H1 (cell line): ENCODE data around the gene C17orf100. TPM values are rescaled to one million over a fixed set of nuclear protein-coding genes. Genes with fewer than 3 reads are reported as not detected.
"Not testable (repeated sequence)": the region's sequence is repeated elsewhere in the genome, so short reads cannot be mapped to it uniquely, and the experiment has no call there.

Experiments
- CTCF ChIA-PET: fragments of 300-600 bp; sonication (Branson Sonifier 250); formaldehyde crosslinking; loops from one replicate; lab custom pipeline; 2021; ENCODE audit not compliant: partially characterized antibody; lab: Charles Lee
- POLR2A ChIA-PET: fragments of 300-600 bp; sonication (Branson Sonifier 250); formaldehyde crosslinking; loops from one replicate; lab custom pipeline; 2021; ENCODE audit warnings: inconsistent platforms; ENCODE audit not compliant: partially characterized antibody; lab: Charles Lee
- DNase-seq, 2 experiments: peaks; one replicate each; pipeline versions ENCODE4 v3.0.0 to v3.0.0-alpha.2; 2010 to 2022; ENCODE audit warnings: low spot score in 2 of 2, low read depth in 1 of 2, mixed read lengths in 1 of 2
- FAIRE-seq: peaks from 2 replicates; lab custom pipeline; 2011; peaks lifted over from hg19 to GRCh38; lab: Jason Lieb, UNC
- H2AFZ ChIP-seq: 2 replicates; pipeline ENCODE4 v1.8.1; 2012; ENCODE audit warnings: low read length, inconsistent platforms
- H2AK5ac ChIP-seq: 2 replicates; pipeline ENCODE4 v1.6.1; 2013; ENCODE audit warnings: low read depth, low read length
- H2BK120ac ChIP-seq: replicated peaks from 2 replicates; pipeline ENCODE3; 2013; ENCODE audit warnings: low read depth, low read length, inconsistent platforms
- H2BK12ac ChIP-seq: 2 replicates; pipeline ENCODE4 v1.6.1; 2013; ENCODE audit warnings: low read depth, low read length
- H2BK15ac ChIP-seq: 2 replicates; pipeline ENCODE4 v1.6.1; 2013; ENCODE audit warnings: low read length
- H2BK20ac ChIP-seq: 2 replicates; pipeline ENCODE4 v1.6.1; 2013; ENCODE audit warnings: low read length
- H2BK5ac ChIP-seq: 2 replicates; pipeline ENCODE4 v1.6.1; 2013; ENCODE audit warnings: low read depth, low read length
- H3K14ac ChIP-seq: 2 replicates; pipeline ENCODE4 v1.6.1; 2013; ENCODE audit warnings: inconsistent platforms; ENCODE audit not compliant: insufficient read length
- H3K18ac ChIP-seq: 2 replicates; pipeline ENCODE4 v1.6.1; 2013; ENCODE audit warnings: low read length; ENCODE audit errors: extremely low read depth
- H3K23ac ChIP-seq: 2 replicates; pipeline ENCODE4 v1.6.1; 2013; ENCODE audit warnings: inconsistent platforms; ENCODE audit not compliant: insufficient read length
- H3K23me2 ChIP-seq: 2 replicates; pipeline ENCODE4 v1.6.1; 2013; ENCODE audit warnings: low read depth, low read length
- H3K27ac ChIP-seq: 2 replicates; pipeline ENCODE4 v1.6.1; 2011; ENCODE audit warnings: low read depth, low read length, inconsistent platforms
- H3K27me3 ChIP-seq, 4 experiments: replicated peaks in 1 of 4; 1 replicate in 1 of 4; 2 replicates in 3 of 4; pipeline versions ENCODE4 v1.6.1 to v1.8.1; 2011 to 2013; ENCODE audit warnings: low read length in 3 of 4, mild to moderate bottlenecking in 3 of 4, inconsistent platforms in 2 of 4, mixed read lengths in 2 of 4, moderate library complexity in 1 of 4; ENCODE audit not compliant: control insufficient read depth in 3 of 4, insufficient read depth in 3 of 4; ENCODE audit errors: extremely low read depth in 1 of 4
- H3K36me3 ChIP-seq, 4 experiments: 2 replicates each; pipeline versions ENCODE4 v1.6.1 to v1.8.1; 2011 to 2013; ENCODE audit warnings: mild to moderate bottlenecking in 4 of 4, low read length in 3 of 4, moderate library complexity in 2 of 4, control low read depth in 1 of 4, inconsistent platforms in 1 of 4; ENCODE audit not compliant: insufficient read depth in 4 of 4, control insufficient read depth in 2 of 4
- H3K4ac ChIP-seq: replicated peaks from 2 replicates; pipeline ENCODE3; 2013; ENCODE audit warnings: low read length, low read depth, mixed read lengths, inconsistent platforms; ENCODE audit not compliant: insufficient read length
- H3K4me1 ChIP-seq, 4 experiments: replicated peaks in 1 of 4; 1 replicate in 1 of 4; 2 replicates in 3 of 4; pipeline versions ENCODE4 v1.6.1 to v1.8.1; 2011 to 2013; ENCODE audit warnings: low read length in 3 of 4, inconsistent platforms in 2 of 4, mixed read lengths in 1 of 4; ENCODE audit not compliant: insufficient read depth in 4 of 4, control insufficient read depth in 3 of 4
- H3K4me2 ChIP-seq, 2 experiments: 2 replicates each; pipeline versions ENCODE4 v1.6.1 to v1.8.1; 2011 to 2013; ENCODE audit warnings: low read depth in 2 of 2, low read length in 2 of 2, control low read depth in 1 of 2, inconsistent platforms in 1 of 2, mild to moderate bottlenecking in 1 of 2; ENCODE audit not compliant: insufficient read depth in 1 of 2
- H3K4me3 ChIP-seq, 4 experiments: fragments of 200-600, 300-600 bp in 1 of 4; sonication (generic), shearing (Covaris generic), sonication (Bioruptor Twin) in 1 of 4; 2 replicates each; pipeline versions ENCODE4 v1.5.1 to v1.8.1; 2011 to 2016; ENCODE audit warnings: low read length in 4 of 4, low read depth in 3 of 4, control low read depth in 2 of 4, inconsistent platforms in 2 of 4, mild to moderate bottlenecking in 2 of 4, mixed read lengths in 1 of 4, moderate library complexity in 1 of 4; ENCODE audit not compliant: insufficient read depth in 2 of 4; ENCODE audit errors: extremely low read depth in 1 of 4
- H3K56ac ChIP-seq: replicated peaks from 2 replicates; pipeline ENCODE3; 2013; ENCODE audit warnings: low read depth, mild to moderate bottlenecking, mixed read lengths, low read length, inconsistent platforms; ENCODE audit not compliant: insufficient read length
- H3K79me1 ChIP-seq: 2 replicates; pipeline ENCODE4 v1.6.1; 2013; ENCODE audit warnings: low read depth, low read length, control low read depth
- H3K79me2 ChIP-seq, 2 experiments: 2 replicates each; pipeline versions ENCODE4 v1.6.1 to v1.8.1; 2012 to 2013; ENCODE audit warnings: low read length in 2 of 2, mild to moderate bottlenecking in 2 of 2, inconsistent platforms in 1 of 2; ENCODE audit not compliant: insufficient read depth in 2 of 2, control insufficient read depth in 1 of 2
- H3K9ac ChIP-seq, 4 experiments: replicated peaks in 1 of 4; 1 replicate in 1 of 4; 2 replicates in 3 of 4; pipeline versions ENCODE4 v1.6.1 to v1.8.1; 2011 to 2013; ENCODE audit warnings: low read depth in 3 of 4, low read length in 3 of 4, control low read depth in 2 of 4, mild to moderate bottlenecking in 2 of 4, moderate library complexity in 2 of 4, inconsistent platforms in 1 of 4; ENCODE audit errors: extremely low read depth in 1 of 4
- H3K9me3 ChIP-seq, 2 experiments: 2 replicates each; pipeline versions ENCODE4 v1.6.1 to v1.8.1; 2012 to 2013; ENCODE audit warnings: mild to moderate bottlenecking in 2 of 2, moderate library complexity in 2 of 2, control low read depth in 1 of 2, inconsistent platforms in 1 of 2, low read depth in 1 of 2, low read length in 1 of 2, mixed read lengths in 1 of 2; ENCODE audit not compliant: insufficient read depth in 2 of 2
- H4K20me1 ChIP-seq, 2 experiments: replicated peaks in 1 of 2; 2 replicates each; pipeline versions ENCODE3 to v1.8.1; 2011 to 2013; ENCODE audit warnings: inconsistent platforms in 2 of 2, low read length in 2 of 2, mild to moderate bottlenecking in 1 of 2; ENCODE audit not compliant: insufficient read depth in 2 of 2, control insufficient read depth in 1 of 2
- H4K5ac ChIP-seq: 2 replicates; pipeline ENCODE4 v1.6.1; 2013; ENCODE audit warnings: low read length, low read depth, mixed read lengths, inconsistent platforms; ENCODE audit not compliant: insufficient read length
- H4K8ac ChIP-seq: 2 replicates; pipeline ENCODE4 v1.8.0; 2013; ENCODE audit warnings: mild to moderate bottlenecking, moderate library complexity, low read length, inconsistent platforms; ENCODE audit not compliant: insufficient read depth; ENCODE audit errors: extremely low read depth
- H4K91ac ChIP-seq: replicated peaks from 2 replicates; pipeline ENCODE3; 2013; ENCODE audit warnings: low read length, mixed read lengths, inconsistent platforms; ENCODE audit not compliant: insufficient read length
- WGBS, 2 experiments: shearing (Covaris generic) in 1 of 2; methylation state at CpG; one replicate each; pipeline versions ENCODE4 v1.1.6 to v1.1.7; 2013 to 2015; ENCODE audit warnings: low lambda C conversion rate in 2 of 2, mixed read lengths in 2 of 2, inconsistent platforms in 1 of 2, low coverage in 1 of 2, missing lambda C conversion rate in 1 of 2; ENCODE audit not compliant: insufficient replicate concordance in 2 of 2, insufficient coverage in 1 of 2, insufficient read length in 1 of 2; ENCODE audit errors: extremely low coverage in 1 of 2, missing lambda C conversion rate in 1 of 2; 5-methylcytosine and 5-hydroxymethylcytosine counted together
- polyA plus RNA-seq, 7 experiments: library from polyadenylated mRNA; depleted of rRNA in 3 of 7; stranded (reverse) in 5 of 7; unstranded in 2 of 7; fragments of >200 nt in 5 of 7; fragments of 200-250 nt in 2 of 7; gene quantifications; 1 replicate in 5 of 7; 2 replicates in 1 of 7; 4 replicates in 1 of 7; pipeline versions ENCODE4 v1.2.1 to v1.2.3, GENCODE V29; 2011 to 2013; ENCODE audit warnings: missing spikeins in 2 of 7, mixed read lengths in 2 of 7
- total RNA-seq: library from RNA; stranded (reverse); fragmentation: NEBNext Ultra II Directional; extraction: Animal tissue kit (Norgen Biotek cat#: 25700); gene quantifications from 2 replicates; pipeline ENCODE4 v1.2.1, GENCODE V29; 2021

C17orf100 gene
- total and polyA plus RNA-seq, 2 of the 8 experiments (the other 6 are each of a cell fraction or from before 2014, with no cell fraction given): 2.1 to 2.8 TPM

- FAIRE-seq, H2AFZ ChIP-seq, H3K14ac ChIP-seq, H3K23ac ChIP-seq, H2BK20ac ChIP-seq, H3K79me1 ChIP-seq, POLR2A ChIA-PET, H2AK5ac ChIP-seq, H3K9ac ChIP-seq, H3K27me3 ChIP-seq, H3K36me3 ChIP-seq, H2BK12ac ChIP-seq, H4K8ac ChIP-seq, H2BK5ac ChIP-seq, DNase-seq, H4K5ac ChIP-seq, H2BK120ac ChIP-seq, H3K4me3 ChIP-seq, H4K91ac ChIP-seq, H3K23me2 ChIP-seq, H2BK15ac ChIP-seq, H4K20me1 ChIP-seq, H3K27ac ChIP-seq, H3K4me2 ChIP-seq, H3K4ac ChIP-seq, H3K4me1 ChIP-seq, H3K56ac ChIP-seq, H3K18ac ChIP-seq, H3K79me2 ChIP-seq, H3K9me3 ChIP-seq: not testable (repeated sequence)
- 93% methylated on average over 14 of the region's 14 CpGs; no CpG with 5 or more reads in 1 of the 2 experiments for WGBS, 2 experiments
- CTCF ChIA-PET: interaction anchor here (1.1 to 1.8 kb wide), 2 partner anchors 252 to 339 kb away, joined by 4 read pairs; no protein-coding TSS in a partner anchor
Measured at GRCh38 chr17:6663200-6663599, 11.6 kb downstream of the C17orf100 start.
